Kidney (tissue), 14 donors: ENCODE data around the gene GNG8. TPM values are rescaled to one million over a fixed set of nuclear protein-coding genes. Genes with fewer than 3 reads are reported as not detected.
A peak's percentile ranks its signal among the peaks of the same experiment; 100 is the strongest.

ENCODE experiments used
- DNase-seq, 5 donors: peaks; one replicate each; pipeline ENCODE4 v3.0.0-alpha.2; 2013 to 2020
- FAIRE-seq: peaks from 2 replicates; lab custom pipeline; 2012; peaks lifted over from hg19 to GRCh38; lab: Jason Lieb, UNC
- H3K27ac ChIP-seq, 2 donors: one replicate each; pipeline ENCODE4 v1.7.0; 2013; ENCODE audit warnings: low read depth in 2 of 2, low read length in 2 of 2, inconsistent platforms in 1 of 2
- H3K27me3 ChIP-seq: one replicate; pipeline ENCODE4 v1.7.1; 2013; ENCODE audit warnings: low read length, inconsistent platforms; ENCODE audit not compliant: control insufficient read depth, insufficient read depth
- H3K36me3 ChIP-seq, 3 donors: one replicate each; pipeline versions ENCODE4 v1.7.0 to v1.7.1; 2013; ENCODE audit warnings: low read length in 3 of 3, control low read depth in 1 of 3, inconsistent platforms in 1 of 3; ENCODE audit not compliant: insufficient read depth in 3 of 3, control insufficient read depth in 2 of 3
- H3K4me1 ChIP-seq, 3 donors: one replicate each; pipeline versions ENCODE4 v1.7.0 to v1.7.1; 2013; ENCODE audit warnings: low read length in 3 of 3, inconsistent platforms in 1 of 3, low read depth in 1 of 3; ENCODE audit not compliant: control insufficient read depth in 2 of 3, insufficient read depth in 2 of 3
- H3K4me3 ChIP-seq, 3 donors: one replicate each; pipeline versions ENCODE4 v1.7.0 to v1.8.1; 2013; ENCODE audit warnings: low read length in 3 of 3, control low read depth in 1 of 3, inconsistent platforms in 1 of 3
- H3K9ac ChIP-seq, 3 donors: one replicate each; pipeline versions ENCODE4 v1.7.0 to v1.7.1; 2013; ENCODE audit warnings: low read length in 3 of 3, control low read depth in 1 of 3, inconsistent platforms in 1 of 3
- H3K9me3 ChIP-seq, 3 donors: one replicate each; pipeline versions ENCODE4 v1.7.0 to v1.7.1; 2013; ENCODE audit warnings: low read length in 3 of 3, control low read depth in 1 of 3, inconsistent platforms in 1 of 3; ENCODE audit not compliant: control insufficient read depth in 2 of 3, insufficient read depth in 1 of 3
- intact Hi-C: fragments of 100-400 bp; cut with DNase I; formaldehyde crosslinking; loops from one replicate; pipeline ENCODE4 v1.11.1; 2022
- polyA plus RNA-seq: library from polyadenylated mRNA; stranded (reverse); fragments of 350-450 nt; fragmentation: Illumina TruSeq; extraction: RNeasy Lipid Tissue Mini Kit (QIAGEN cat#74804); gene quantifications from one replicate; pipeline ENCODE4 v1.2.3, GENCODE V29; 2014; ENCODE audit warnings: low read depth, low replicate concordance; ENCODE audit not compliant: insufficient read depth
- total RNA-seq: library from RNA; stranded (reverse); fragmentation: NEBNext Ultra II Directional; extraction: Animal tissue kit (Norgen Biotek cat#: 25700); gene quantifications from one replicate; pipeline ENCODE4 v1.2.1, GENCODE V29; 2021
- TF ChIP-seq, protein P1 (sequence below): IDR thresholded peaks from 3 replicates; pipeline ENCODE4 v1.5.1; 2012; ENCODE audit warnings: mild to moderate bottlenecking, moderate library complexity, borderline replicate concordance; ENCODE audit not compliant: insufficient read depth; ENCODE audit errors: extremely low read depth
- donor health status: control.
- donor health status: control.
- donor health status: control.
- donor health status: control.
- donor health status: control.
- donor health status: DM: yes; HTN: yes; CAD: no.
- donor health status: Normal renal cell carcinoma (clear cell type).

GNG8 gene
- total and polyA plus RNA-seq, 2 donors from 2014 or later = not detected

DNA sequence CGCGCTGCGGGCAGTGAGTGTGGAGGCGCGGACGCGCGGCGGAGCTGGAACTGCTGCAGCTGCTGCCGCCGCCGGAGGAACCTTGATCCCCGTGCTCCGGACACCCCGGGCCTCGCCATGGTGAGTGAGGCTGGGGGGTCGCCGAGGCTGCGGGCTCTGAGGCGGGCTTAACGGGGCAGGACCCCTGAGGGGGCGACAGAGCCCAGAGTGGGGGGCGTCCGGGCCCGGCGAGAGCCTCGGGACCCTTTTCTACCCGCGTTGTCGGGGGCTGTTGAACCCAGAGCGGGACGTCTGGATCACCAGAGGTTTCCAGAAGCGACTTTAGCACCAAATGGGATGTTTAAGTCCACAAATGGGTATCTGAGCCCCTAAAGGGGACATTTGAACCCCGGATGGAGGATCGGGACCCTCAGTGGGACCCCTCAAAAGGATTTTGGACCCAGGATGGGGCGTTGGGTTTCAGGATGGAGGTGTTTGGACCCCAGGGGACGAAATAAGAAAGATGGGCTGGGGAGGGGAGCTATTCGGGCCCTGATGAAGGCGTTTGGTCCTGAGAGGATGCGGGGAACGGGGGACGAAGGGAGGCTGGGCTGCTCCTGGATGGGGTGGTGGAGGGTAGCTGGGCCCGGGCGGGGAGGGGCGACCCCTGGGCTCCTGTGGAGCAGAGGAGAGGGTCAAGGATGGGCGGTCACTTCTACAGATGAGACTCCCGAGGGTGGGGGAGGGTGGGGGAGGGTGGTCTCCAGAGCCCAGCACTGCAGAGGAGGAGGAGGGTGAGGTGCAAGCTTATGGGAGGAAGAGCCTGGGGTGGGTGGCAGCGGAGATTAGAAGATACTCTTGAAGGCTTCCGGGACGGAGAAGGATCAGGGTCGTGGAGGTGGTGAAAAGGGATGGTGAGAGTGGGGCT lies 34.4 kb downstream of the GNG8 start, which contains the start of gene CALM3:
Gene CALM3, plus strand, starts transcription at position 13 of the 907 bp plus-strand sequence. Its CDS starts 105 bp downstream, at position 118.
- peak within 1 kb of the TSS; percentile 100 for H3K27ac ChIP-seq
- peaks cover 0 to 33% (median 20%) of the 10 kb centered on the region in 3 donors for H3K4me1 ChIP-seq
- H3K4me3 ChIP-seq = peak within 1 kb of the TSS; percentile 92 to 97 (median 97)
- TF ChIP-seq, protein P1, sequence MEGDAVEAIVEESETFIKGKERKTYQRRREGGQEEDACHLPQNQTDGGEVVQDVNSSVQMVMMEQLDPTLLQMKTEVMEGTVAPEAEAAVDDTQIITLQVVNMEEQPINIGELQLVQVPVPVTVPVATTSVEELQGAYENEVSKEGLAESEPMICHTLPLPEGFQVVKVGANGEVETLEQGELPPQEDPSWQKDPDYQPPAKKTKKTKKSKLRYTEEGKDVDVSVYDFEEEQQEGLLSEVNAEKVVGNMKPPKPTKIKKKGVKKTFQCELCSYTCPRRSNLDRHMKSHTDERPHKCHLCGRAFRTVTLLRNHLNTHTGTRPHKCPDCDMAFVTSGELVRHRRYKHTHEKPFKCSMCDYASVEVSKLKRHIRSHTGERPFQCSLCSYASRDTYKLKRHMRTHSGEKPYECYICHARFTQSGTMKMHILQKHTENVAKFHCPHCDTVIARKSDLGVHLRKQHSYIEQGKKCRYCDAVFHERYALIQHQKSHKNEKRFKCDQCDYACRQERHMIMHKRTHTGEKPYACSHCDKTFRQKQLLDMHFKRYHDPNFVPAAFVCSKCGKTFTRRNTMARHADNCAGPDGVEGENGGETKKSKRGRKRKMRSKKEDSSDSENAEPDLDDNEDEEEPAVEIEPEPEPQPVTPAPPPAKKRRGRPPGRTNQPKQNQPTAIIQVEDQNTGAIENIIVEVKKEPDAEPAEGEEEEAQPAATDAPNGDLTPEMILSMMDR = no peak
- H3K36me3 ChIP-seq = peaks cover 0 to 10% (median 8%) of the 10 kb centered on the region in 3 donors
- H3K9ac ChIP-seq = peak within 1 kb of the TSS; percentile 97 to 99 (median 98)
- H3K27me3 ChIP-seq = no peaks in the 10 kb centered on the region
- intact Hi-C loops = no loop called here
- no peaks in the 10 kb centered on the region for H3K9me3 ChIP-seq
- DNase-seq = peak; percentile 31 to 84 (median 68)
- FAIRE-seq = no peak

DNA sequence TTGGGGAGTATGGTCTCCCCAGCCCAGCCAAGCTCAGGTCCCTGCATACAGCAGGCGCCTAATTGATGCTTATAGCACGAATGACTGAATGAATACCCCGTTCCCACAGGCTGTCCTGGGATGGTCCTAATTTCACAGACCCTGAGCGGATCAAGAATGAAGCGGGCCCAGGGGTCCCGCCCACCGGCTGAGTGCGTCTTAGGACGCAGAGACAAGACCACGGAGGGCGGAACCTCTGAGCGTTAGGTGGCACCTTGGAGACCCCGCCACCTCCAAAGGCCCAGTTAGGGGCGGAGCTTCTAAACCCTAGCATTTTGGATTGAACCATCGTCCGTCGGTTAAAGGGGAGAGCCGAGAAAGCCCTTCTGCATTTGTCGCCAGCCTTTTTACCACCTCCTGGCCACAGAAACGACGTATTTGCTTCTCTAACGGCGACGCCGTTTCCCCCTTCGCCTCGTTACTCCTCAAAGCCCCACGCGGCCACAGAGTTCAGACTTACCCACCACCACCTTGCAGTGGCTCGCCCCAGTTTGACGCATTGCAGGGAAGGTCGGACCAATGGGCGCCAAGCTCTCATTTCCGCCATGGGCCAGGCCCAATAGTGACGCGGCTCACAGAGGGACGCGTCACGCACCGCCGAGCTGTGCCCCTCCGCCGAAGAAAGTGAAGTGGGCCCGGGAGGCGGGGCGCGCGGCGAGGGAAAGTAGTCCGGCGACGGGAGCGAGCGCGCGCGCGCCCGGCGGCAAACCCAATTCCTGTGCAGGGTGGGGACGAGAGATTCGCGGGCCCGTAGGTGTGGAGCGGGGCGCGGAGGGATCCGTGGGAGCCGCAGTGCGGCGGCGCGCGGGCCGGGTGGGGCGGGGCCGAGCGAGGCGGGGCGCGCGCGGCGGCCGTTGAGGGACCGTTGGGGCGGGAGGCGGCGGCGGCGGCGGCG lies 35.4 kb downstream of the GNG8 start:
- TF ChIP-seq, protein P1 = no peak

DNA sequence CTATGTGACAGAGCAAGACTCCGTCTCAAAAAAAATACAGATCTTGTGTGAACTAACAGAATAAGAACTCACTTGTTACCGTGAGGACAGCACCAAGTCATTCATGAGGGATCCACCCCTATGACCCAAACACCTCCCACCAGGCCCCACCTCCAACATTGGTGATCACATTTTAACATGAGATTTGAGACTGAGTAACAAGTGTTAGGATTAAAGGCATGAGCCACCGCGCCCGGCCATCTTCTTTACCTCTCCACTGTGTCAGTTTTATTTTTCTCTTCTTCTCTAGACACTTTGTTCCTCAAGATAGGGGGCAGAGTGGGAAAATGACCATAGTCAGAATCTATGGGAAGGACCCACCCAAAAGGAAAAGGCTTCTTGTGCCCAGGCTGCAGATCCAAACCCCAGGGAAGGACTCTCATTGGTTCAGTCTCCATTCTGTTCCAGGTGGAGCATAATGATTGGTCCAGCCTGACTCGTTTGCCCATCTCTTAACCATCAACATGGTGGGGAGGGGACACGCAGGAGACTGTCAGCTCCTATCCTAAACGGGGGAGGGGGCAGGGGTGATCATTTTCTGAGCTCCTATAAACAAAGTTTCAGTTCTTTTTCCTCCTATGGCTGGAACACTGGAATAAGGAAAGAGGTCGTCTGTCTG lies 36.2 kb downstream of the GNG8 start:
- Histone ChIP-seq H3K4me1 (peaks cover 0 to 23% (median 16%) of the 10 kb centered on the region in 3 donors), H3K4me3 (peak overlapping the region; percentile 92 to 97 (median 94)), H3K9ac (peak overlapping the region; percentile 97 to 99 (median 98)), H3K27me3 (no peaks in the 10 kb centered on the region), H3K36me3 (no peaks in the 10 kb centered on the region), H3K9me3 (no peaks in the 10 kb centered on the region), H3K27ac (peak overlapping the region in 1 of 2 donors; percentile 100)
- no peak for DNase-seq
- TF ChIP-seq, protein P1 = no peak
- intact Hi-C loops = no loop called here
- no peak for FAIRE-seq

More for the DNA sequence above, 35.4 kb downstream of the GNG8 start:
- no peaks in the 10 kb centered on the region for H3K9me3 ChIP-seq
- H3K9ac ChIP-seq = peak overlapping the region; percentile 97 to 99 (median 98)
- H3K4me3 ChIP-seq = peak overlapping the region; percentile 92 to 97 (median 97)
- intact Hi-C loops = no loop called here
- H3K27me3 ChIP-seq = no peaks in the 10 kb centered on the region
- DNase-seq (peak; percentile 98 to 99 (median 99)), FAIRE-seq (no peak)
- H3K4me1 ChIP-seq = peaks cover 0 to 29% (median 20%) of the 10 kb centered on the region in 3 donors
- H3K36me3 ChIP-seq = peaks cover 0 to under 1% (median under 1%) of the 10 kb centered on the region in 3 donors
- peak overlapping the region; percentile 100 for H3K27ac ChIP-seq
